Progenitor cell of endocrine pancreas (in vitro differentiated cells): Measurements from ENCODE around the gene EVC2. TPM values are rescaled to one million over a fixed set of nuclear protein-coding genes. Genes with fewer than 3 reads are reported as not detected.

Experiments used
- DNase-seq: peaks from one replicate; pipeline ENCODE4 v3.0.0; 2021; ENCODE audit warnings: low spot score; ENCODE audit not compliant: unreplicated experiment
- H3K27ac Mint-ChIP-seq: 2 replicates; pipeline ENCODE4 v1.8.0; 2021; ENCODE audit warnings: mild to moderate bottlenecking, moderate library complexity, mixed read lengths
- H3K27me3 Mint-ChIP-seq: 2 replicates; pipeline ENCODE4 v1.8.0; 2021; ENCODE audit warnings: mixed read lengths
- H3K36me3 Mint-ChIP-seq: 2 replicates; pipeline ENCODE4 v1.8.0; 2022; ENCODE audit warnings: mixed read lengths; ENCODE audit not compliant: insufficient read depth
- H3K4me1 Mint-ChIP-seq: 2 replicates; pipeline ENCODE4 v1.8.0; 2021; ENCODE audit warnings: low read depth, mixed read lengths
- H3K4me3 Mint-ChIP-seq: 2 replicates; pipeline ENCODE4 v1.8.0; 2021; ENCODE audit warnings: low read depth, mild to moderate bottlenecking, moderate library complexity, mixed read lengths
- H3K9me3 Mint-ChIP-seq: 2 replicates; pipeline ENCODE4 v1.8.0; 2021; ENCODE audit warnings: low read depth, mixed read lengths
- CTCF ChIP-seq: fragments of 200-600 bp; sonication (generic); IDR thresholded peaks from one replicate; pipeline ENCODE4 v1.5.0; 2021; ENCODE audit warnings: antibody characterized with exemption, mild to moderate bottlenecking; ENCODE audit not compliant: unreplicated experiment
- total RNA-seq: library from RNA; stranded (reverse); gene quantifications from 2 replicates; pipeline ENCODE4 v1.2.1, GENCODE V29; 2021

Gene EVC2
- total RNA-seq, 1 donor from 2014 or later, result 14.1 TPM

GRCh38 chr4:5526080-5526846 lies 182.1 kb downstream of the EVC2 start:
- H3K4me1 Mint-ChIP-seq, result peaks cover 26% of the 10 kb centered on the region
- TF ChIP-seq CTCF, result no peak
- DNase-seq, result no peak
- peaks cover 6% of the 10 kb centered on the region for H3K36me3 Mint-ChIP-seq
- H3K4me3 Mint-ChIP-seq, result no peak overlapping the region
- no peaks in the 10 kb centered on the region for H3K9me3 Mint-ChIP-seq
- H3K27ac Mint-ChIP-seq, result no peak overlapping the region
- no peaks in the 10 kb centered on the region for H3K27me3 Mint-ChIP-seq

GRCh38 chr4:5524446-5525299 lies 183.7 kb downstream of the EVC2 start:
- H3K36me3 Mint-ChIP-seq, result peaks cover 14% of the 10 kb centered on the region
- no peaks in the 10 kb centered on the region for H3K27me3 Mint-ChIP-seq
- H3K27ac Mint-ChIP-seq, result no peak overlapping the region
- H3K4me1 Mint-ChIP-seq, result peaks cover 26% of the 10 kb centered on the region
- DNase-seq, result no peak
- peaks cover 12% of the 10 kb centered on the region for H3K9me3 Mint-ChIP-seq
- TF ChIP-seq CTCF, result no peak
- H3K4me3 Mint-ChIP-seq, result no peak overlapping the region

GRCh38 chr4:5517372-5517771 lies 191.0 kb downstream of the EVC2 start:
- no peak for DNase-seq
- Mint-ChIP-seq H3K27me3 (no peaks in the 10 kb centered on the region), H3K4me3 (no peak overlapping the region), H3K4me1 (no peaks in the 10 kb centered on the region), H3K36me3 (peaks cover 22% of the 10 kb centered on the region), H3K27ac (no peak overlapping the region), H3K9me3 (peaks cover 28% of the 10 kb centered on the region)
- TF ChIP-seq CTCF, result no peak

- no peaks in the 10 kb centered on the region for H3K27me3 Mint-ChIP-seq
- DNase-seq, result no peak
- H3K4me3 Mint-ChIP-seq, result no peak overlapping the region
- peaks cover 20% of the 10 kb centered on the region for H3K36me3 Mint-ChIP-seq
- no peak for TF ChIP-seq CTCF
- H3K4me1 Mint-ChIP-seq, result no peaks in the 10 kb centered on the region
- H3K9me3 Mint-ChIP-seq, result peaks cover 22% of the 10 kb centered on the region
- no peak overlapping the region for H3K27ac Mint-ChIP-seq
Observed at GRCh38 chr4:5515646-5516045, 192.7 kb downstream of the EVC2 start.

Other genes with a start within 250 kb of the EVC2 start
- 30.2 and 33.3 TPM in 2 replicates for gene EVC, start 2.6 kb upstream of the EVC2 start, total RNA-seq
- gene CRMP1, start 184.5 kb upstream of the EVC2 start, total RNA-seq, result 17.6 and 18.2 TPM in 2 replicates